Hepatocyte (in vitro differentiated cells): Measurements from ENCODE around the gene ULK2.

Experiments used
- EZH2 ChIP-seq: fragments of 200-600 bp; sonication (generic); IDR thresholded peaks from 2 replicates; pipeline ENCODE4 v1.6.1; 2016; ENCODE audit warnings: antibody characterized with exemption, mild to moderate bottlenecking, borderline replicate concordance
- EZH2phosphoT487 ChIP-seq: fragments of 200-600 bp; sonication (generic); IDR thresholded peaks from one replicate; pipeline ENCODE4 v1.6.1; 2018; ENCODE audit warnings: antibody characterized with exemption, mild to moderate bottlenecking, low read depth, moderate library complexity; ENCODE audit not compliant: unreplicated experiment, severe bottlenecking
- TF ChIP-seq, protein P1 (sequence below): fragments of 200-600 bp; sonication (generic); IDR thresholded peaks from 2 replicates; pipeline ENCODE4 v1.5.1; 2016; ENCODE audit warnings: antibody characterized with exemption, mild to moderate bottlenecking; ENCODE audit not compliant: poor library complexity

GRCh38 chr17:19781488-19782458 lies 86.0 kb downstream of the ULK2 start:
- TF ChIP-seq, protein P1, sequence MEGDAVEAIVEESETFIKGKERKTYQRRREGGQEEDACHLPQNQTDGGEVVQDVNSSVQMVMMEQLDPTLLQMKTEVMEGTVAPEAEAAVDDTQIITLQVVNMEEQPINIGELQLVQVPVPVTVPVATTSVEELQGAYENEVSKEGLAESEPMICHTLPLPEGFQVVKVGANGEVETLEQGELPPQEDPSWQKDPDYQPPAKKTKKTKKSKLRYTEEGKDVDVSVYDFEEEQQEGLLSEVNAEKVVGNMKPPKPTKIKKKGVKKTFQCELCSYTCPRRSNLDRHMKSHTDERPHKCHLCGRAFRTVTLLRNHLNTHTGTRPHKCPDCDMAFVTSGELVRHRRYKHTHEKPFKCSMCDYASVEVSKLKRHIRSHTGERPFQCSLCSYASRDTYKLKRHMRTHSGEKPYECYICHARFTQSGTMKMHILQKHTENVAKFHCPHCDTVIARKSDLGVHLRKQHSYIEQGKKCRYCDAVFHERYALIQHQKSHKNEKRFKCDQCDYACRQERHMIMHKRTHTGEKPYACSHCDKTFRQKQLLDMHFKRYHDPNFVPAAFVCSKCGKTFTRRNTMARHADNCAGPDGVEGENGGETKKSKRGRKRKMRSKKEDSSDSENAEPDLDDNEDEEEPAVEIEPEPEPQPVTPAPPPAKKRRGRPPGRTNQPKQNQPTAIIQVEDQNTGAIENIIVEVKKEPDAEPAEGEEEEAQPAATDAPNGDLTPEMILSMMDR: no peak
- TF ChIP-seq EZH2 (no peak), EZH2phosphoT487 (no peak)
